ENCODE results near the gene SLC8A1. TPM values are rescaled to one million over a fixed set of nuclear protein-coding genes. Genes with fewer than 3 reads are reported as not detected.

The SLC8A1 gene
- total and polyA plus RNA-seq, 11 donors, result 61.9 to 1,521 (median 827) TPM

GRCh38 chr2:40344364-40344763 lies 107.5 kb downstream of the SLC8A1 start:
- no peak for ATAC-seq
- Histone ChIP-seq H3K4me3 (no peak overlapping the region), H3K36me3 (no peaks in the 10 kb centered on the region), H3K4me1 (peaks cover 4 to 88% (median 61%) of the 10 kb centered on the region in 12 donors), H3K27me3 (no peaks in the 10 kb centered on the region), H3K9me3 (no peaks in the 10 kb centered on the region), H3K27ac (peak overlapping the region in 5 of 12 donors; percentile 0 to 83 (median 25))
- no peak for DNase-seq
- intact Hi-C loops (cut with DNase I), result no loop called here
- WGBS, 4 donors, result 59 to 72% (median 62%) methylated on average over 1 of the region's 1 CpG
- TF ChIP-seq CTCF (IDR thresholded peaks at IDR 0.05), result no peak
- no peak for TF ChIP-seq POLR2A (IDR thresholded peaks at IDR 0.05)

- intact Hi-C loops (cut with DNase I), result no loop called here
- Histone ChIP-seq H3K4me3 (no peak overlapping the region), H3K27ac (peak overlapping the region in 3 of 12 donors; percentile 0 to 25 (median 2)), H3K27me3 (no peaks in the 10 kb centered on the region), H3K36me3 (no peaks in the 10 kb centered on the region), H3K9me3 (no peaks in the 10 kb centered on the region), H3K4me1 (peaks cover 4 to 87% (median 58%) of the 10 kb centered on the region in 12 donors)
- 58 to 65% (median 60%) methylated on average over 2 of the region's 2 CpGs for WGBS, 4 donors
- TF ChIP-seq CTCF (IDR thresholded peaks at IDR 0.05) (no peak), POLR2A (IDR thresholded peaks at IDR 0.05) (no peak)
- no peak for DNase-seq
- no peak for ATAC-seq
These were observed 108.0 kb downstream of the SLC8A1 start for GRCh38 chr2:40343902-40344301.

- 86 to 93% (median 91%) methylated on average over 1 of the region's 1 CpG for WGBS, 4 donors
- no peak for DNase-seq
- H3K4me1 ChIP-seq, result peaks cover under 1 to 77% (median 43%) of the 10 kb centered on the region in 12 donors
- no peak overlapping the region for H3K4me3 ChIP-seq
- intact Hi-C loops (cut with DNase I), result no loop called here
- peak overlapping the region in 6 of 12 donors; percentile 17 to 62 (median 35) for H3K27ac ChIP-seq
- peak in 3 of 4 donors; percentile 43 to 57 (median 51) for ATAC-seq
- TF ChIP-seq CTCF (IDR thresholded peaks at IDR 0.05) (no peak), POLR2A (IDR thresholded peaks at IDR 0.05) (no peak)
- H3K27me3 ChIP-seq, result no peaks in the 10 kb centered on the region
- H3K36me3 ChIP-seq, result no peaks in the 10 kb centered on the region
- H3K9me3 ChIP-seq, result no peaks in the 10 kb centered on the region
These were observed 110.7 kb downstream of the SLC8A1 start for GRCh38 chr2:40341198-40341597.

- DNase-seq (no peak), ATAC-seq (no peak)
- intact Hi-C loops (cut with DNase I), result no loop called here
- H3K27me3 ChIP-seq, result no peaks in the 10 kb centered on the region
- no peak for TF ChIP-seq POLR2A (IDR thresholded peaks at IDR 0.05)
- no peak for TF ChIP-seq CTCF (IDR thresholded peaks at IDR 0.05)
- H3K4me1 ChIP-seq, result peaks cover 0 to 68% (median 27%) of the 10 kb centered on the region in 12 donors
- WGBS, 4 donors, result 70 to 89% (median 83%) methylated on average over 3 of the region's 3 CpGs
- H3K9me3 ChIP-seq, result no peaks in the 10 kb centered on the region
- no peak overlapping the region for H3K4me3 ChIP-seq
- H3K27ac ChIP-seq, result no peak overlapping the region
- no peaks in the 10 kb centered on the region for H3K36me3 ChIP-seq
These were observed 112.9 kb downstream of the SLC8A1 start for GRCh38 chr2:40339026-40339425.
